Spleen (tissue), 11 donors: ENCODE results near the gene RRP1B. TPM values are rescaled to one million over a fixed set of nuclear protein-coding genes. Genes with fewer than 3 reads are reported as not detected.

ENCODE experiments used
- DNase-seq: peaks from one replicate; pipeline ENCODE4 v3.0.0-alpha.2; 2020
- H3K27ac ChIP-seq, 8 donors: fragments of 200-600 bp; sonication (generic) in 7 of 8; 1 replicate in 4 of 8; 2 replicates in 4 of 8; pipeline versions ENCODE4 v1.5.0 to v1.8.0; 2016 to 2021; ENCODE audit warnings: inconsistent platforms in 4 of 8, mild to moderate bottlenecking in 4 of 8, moderate library complexity in 1 of 8
- H3K27me3 ChIP-seq, 7 donors: fragments of 200-600 bp; sonication (generic) in 6 of 7; replicated peaks in 1 of 7; 1 replicate in 4 of 7; 2 replicates in 3 of 7; pipeline versions ENCODE4 v1.5.0 to v1.8.0; 2016 to 2021; ENCODE audit warnings: inconsistent platforms in 3 of 7, mild to moderate bottlenecking in 1 of 7
- H3K36me3 ChIP-seq, 6 donors: fragments of 200-600 bp; sonication (generic) in 5 of 6; 1 replicate in 4 of 6; 2 replicates in 2 of 6; pipeline versions ENCODE4 v1.5.0 to v1.8.0; 2016 to 2021; ENCODE audit warnings: inconsistent platforms in 2 of 6
- H3K4me1 ChIP-seq, 6 donors: fragments of 200-600 bp; sonication (generic) in 5 of 6; 1 replicate in 3 of 6; 2 replicates in 3 of 6; pipeline versions ENCODE4 v1.5.0 to v1.8.0; 2016 to 2021; ENCODE audit warnings: inconsistent platforms in 3 of 6
- H3K4me3 ChIP-seq, 8 donors: fragments of 200-600 bp; sonication (generic) in 7 of 8; 1 replicate in 4 of 8; 2 replicates in 4 of 8; pipeline versions ENCODE4 v1.5.0 to v1.8.0; 2016 to 2021; ENCODE audit warnings: inconsistent platforms in 4 of 8, mild to moderate bottlenecking in 4 of 8, moderate library complexity in 2 of 8
- H3K9me3 ChIP-seq, 8 donors: fragments of 200-600 bp; sonication (generic) in 7 of 8; 1 replicate in 4 of 8; 2 replicates in 4 of 8; pipeline versions ENCODE4 v1.5.0 to v1.8.0; 2016 to 2021; ENCODE audit warnings: inconsistent platforms in 4 of 8
- CTCF ChIP-seq, 11 experiments: fragments of 200-600 bp in 7 of 11; fragments of 450-650 bp in 4 of 11; sonication (generic) in 4 of 11; IDR thresholded peaks in 8 of 11; conservative IDR thresholded peaks in 3 of 11; 1 replicate in 7 of 11; 2 replicates in 4 of 11; pipeline versions ENCODE4 v1.4.0 to v1.8.0; 2016 to 2021; ENCODE audit warnings: antibody characterized with exemption in 11 of 11, inconsistent platforms in 4 of 11, mild to moderate bottlenecking in 1 of 11
- POLR2A ChIP-seq, 3 donors: fragments of 450-650 bp; IDR thresholded peaks; one replicate each; pipeline ENCODE4 v1.5.1; 2017; ENCODE audit warnings: antibody characterized with exemption in 3 of 3, mild to moderate bottlenecking in 1 of 3
- POLR2AphosphoS5 ChIP-seq, 3 donors: sonication (generic); formaldehyde crosslinking; IDR thresholded peaks; one replicate each; pipeline ENCODE4 v1.5.1; 2017; ENCODE audit warnings: antibody characterized with exemption in 3 of 3
- WGBS, 5 donors: extraction: QIAGEN DNeasy Blood & Tissue Kit in 3 of 5; methylation state at CpG; one replicate each; pipeline versions ENCODE4 v1.1.5 to v1.1.7; 2013 to 2018; 5-methylcytosine and 5-hydroxymethylcytosine counted together
- intact Hi-C: fragments of 100-400 bp; cut with DNase I; formaldehyde crosslinking; loops from one replicate; pipeline ENCODE4 v1.15.0; 2023; ENCODE audit warnings: low total_unique reads
- polyA plus RNA-seq, 3 donors: library from polyadenylated mRNA; stranded (reverse); fragments of 200-250 nt; gene quantifications; one replicate each; pipeline ENCODE4 v1.2.1, GENCODE V29; 2013
- total RNA-seq, 7 donors: library from RNA; depleted of rRNA in 3 of 7; stranded (reverse); fragments of >200 nt in 3 of 7; fragmentation: NEBNext Ultra II Directional in 4 of 7; extraction: Animal tissue kit (Norgen Biotek cat#: 25700) in 4 of 7; gene quantifications; one replicate each; pipeline versions ENCODE4 v1.1.0 to v1.2.1, GENCODE V29; 2016 to 2021
- donor health status: healthy with polysubstance abuse.
- donor health status: DM: no; HTN: no; CAD: no; lungs with moderate emphysema.
- donor health status: DM: no; HTN: no; CAD: no.
- donor health status: Bipolar disorder and iron deficiency.
- donor health status: healthy.
- donor health status: DM: no; HTN: no; CAD: no.
- donor health status: DM: yes; HTN: yes; CAD: no.

Gene RRP1B
- total and polyA plus RNA-seq, 10 donors: 7.9 to 28.9 (median 25.4) TPM

DNA sequence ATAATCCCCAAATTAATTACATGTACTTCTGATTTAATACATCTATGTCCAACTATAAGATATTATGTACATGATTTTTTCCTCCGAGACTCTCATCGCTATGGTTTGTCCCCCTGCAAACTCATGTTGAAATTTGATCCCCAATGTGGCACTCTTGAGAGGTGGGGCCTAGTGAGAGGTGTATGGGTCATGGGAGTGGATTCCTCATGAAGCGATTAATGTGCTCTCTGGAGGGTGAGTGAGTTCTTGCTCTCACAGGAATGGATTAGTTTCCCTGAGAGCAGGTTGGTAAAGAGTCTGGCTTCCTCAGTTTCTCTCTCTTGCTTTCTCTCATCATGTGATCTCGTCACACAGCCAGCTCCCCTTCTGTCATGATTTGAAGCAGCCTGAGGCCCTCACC lies 16.2 kb upstream of the RRP1B start:
- 89 to 98% (median 96%) methylated on average over 4 of the region's 4 CpGs for WGBS, 5 donors
- Histone ChIP-seq H3K4me3 (no peak overlapping the region), H3K4me1 (peaks cover 16 to 25% (median 18%) of the 10 kb centered on the region in 6 donors), H3K36me3 (no peaks in the 10 kb centered on the region), H3K27ac (no peak overlapping the region), H3K27me3 (no peaks in the 10 kb centered on the region), H3K9me3 (no peaks in the 10 kb centered on the region)
- DNase-seq: no peak
- no peak for TF ChIP-seq POLR2A (IDR thresholded peaks at IDR 0.05)
- TF ChIP-seq POLR2AphosphoS5 (IDR thresholded peaks at IDR 0.05): no peak
- TF ChIP-seq CTCF (IDR thresholded peaks at IDR 0.05 in 8 of 11, conservative IDR thresholded peaks at IDR 0.05 in 3 of 11): no peak
- intact Hi-C loops: no loop called here

DNA sequence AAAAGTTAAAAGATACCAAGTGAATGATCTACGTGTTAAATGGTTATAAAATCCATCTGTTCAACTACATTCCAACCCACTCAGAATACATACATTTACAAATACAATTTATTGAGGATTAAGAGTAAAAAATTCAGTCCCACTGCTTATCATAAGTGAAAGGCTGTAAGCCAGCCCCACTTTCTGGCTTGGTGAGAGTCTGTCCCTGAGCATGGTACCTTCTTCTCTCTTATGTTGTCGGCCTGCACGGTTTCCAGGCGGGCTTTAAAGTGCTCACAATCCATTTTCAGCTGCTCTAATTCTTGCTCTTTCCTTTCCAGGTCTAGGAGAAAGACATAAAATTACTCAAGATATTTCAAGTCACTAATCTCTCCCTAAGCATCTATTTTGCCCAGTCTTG lies 15.3 kb upstream of the RRP1B start:
- DNase-seq: no peak
- Histone ChIP-seq H3K4me1 (peaks cover 16 to 25% (median 18%) of the 10 kb centered on the region in 6 donors), H3K36me3 (no peaks in the 10 kb centered on the region), H3K9me3 (no peaks in the 10 kb centered on the region), H3K27ac (no peak overlapping the region), H3K4me3 (no peak overlapping the region), H3K27me3 (no peaks in the 10 kb centered on the region)
- TF ChIP-seq POLR2A (IDR thresholded peaks at IDR 0.05): no peak
- TF ChIP-seq POLR2AphosphoS5 (IDR thresholded peaks at IDR 0.05): no peak
- intact Hi-C loops: no loop called here
- WGBS, 5 donors: 84 to 91% (median 87%) methylated on average over 4 of the region's 4 CpGs

- H3K27me3 ChIP-seq: no peaks in the 10 kb centered on the region
- H3K9me3 ChIP-seq: no peaks in the 10 kb centered on the region
- TF ChIP-seq CTCF (IDR thresholded peaks at IDR 0.05 in 8 of 11, conservative IDR thresholded peaks at IDR 0.05 in 3 of 11) (no peak), POLR2AphosphoS5 (IDR thresholded peaks at IDR 0.05) (no peak)
- no peak for DNase-seq
- H3K4me1 ChIP-seq: peaks cover 16 to 25% (median 18%) of the 10 kb centered on the region in 6 donors
- 66 to 82% (median 71%) methylated on average over 6 of the region's 6 CpGs for WGBS, 5 donors
- H3K4me3 ChIP-seq: no peak overlapping the region
- no peaks in the 10 kb centered on the region for H3K36me3 ChIP-seq
- H3K27ac ChIP-seq: no peak overlapping the region
- intact Hi-C loops: no loop called here
These were observed 14.8 kb upstream of the RRP1B start for GRCh38 chr21:43644609-43645008.

- H3K27me3 ChIP-seq: no peaks in the 10 kb centered on the region
- peak overlapping the region in 7 of 8 donors; percentile 2 to 65 (median 49) for H3K27ac ChIP-seq
- 36 to 38% (median 36%) methylated on average over 12 of the region's 12 CpGs for WGBS, 5 donors
- DNase-seq: no peak
- no peaks in the 10 kb centered on the region for H3K36me3 ChIP-seq
- H3K9me3 ChIP-seq: no peaks in the 10 kb centered on the region
- peaks cover 16 to 25% (median 18%) of the 10 kb centered on the region in 6 donors for H3K4me1 ChIP-seq
- TF ChIP-seq POLR2AphosphoS5 (IDR thresholded peaks at IDR 0.05) (no peak), CTCF (IDR thresholded peaks at IDR 0.05 in 8 of 11, conservative IDR thresholded peaks at IDR 0.05 in 3 of 11) (peak in 10 of 11 experiments; percentile 21 to 60 (median 54)), POLR2A (IDR thresholded peaks at IDR 0.05) (no peak)
- intact Hi-C loops: no loop called here
- H3K4me3 ChIP-seq: no peak overlapping the region
These were observed 14.0 kb upstream of the RRP1B start for GRCh38 chr21:43645136-43645891.
